Suppressor macrophage treated with lipopolysaccharide for 4 hours (primary cell): ENCODE measurements around the gene ROPN1L.
A peak's percentile ranks its signal among the peaks of the same experiment; 100 is the strongest.
"Not testable (repeated sequence)": the region's sequence is repeated elsewhere in the genome, so short reads cannot be mapped to it uniquely, and the experiment has no call there.

Experiments
- DNase-seq: peaks from one replicate; pipeline ENCODE4 v3.0.0-alpha.2; 2020

The ROPN1L gene

GRCh38 chr5:10480237-10480985, 38.7 kb downstream of the ROPN1L start:
- no peak for DNase-seq

DNA sequence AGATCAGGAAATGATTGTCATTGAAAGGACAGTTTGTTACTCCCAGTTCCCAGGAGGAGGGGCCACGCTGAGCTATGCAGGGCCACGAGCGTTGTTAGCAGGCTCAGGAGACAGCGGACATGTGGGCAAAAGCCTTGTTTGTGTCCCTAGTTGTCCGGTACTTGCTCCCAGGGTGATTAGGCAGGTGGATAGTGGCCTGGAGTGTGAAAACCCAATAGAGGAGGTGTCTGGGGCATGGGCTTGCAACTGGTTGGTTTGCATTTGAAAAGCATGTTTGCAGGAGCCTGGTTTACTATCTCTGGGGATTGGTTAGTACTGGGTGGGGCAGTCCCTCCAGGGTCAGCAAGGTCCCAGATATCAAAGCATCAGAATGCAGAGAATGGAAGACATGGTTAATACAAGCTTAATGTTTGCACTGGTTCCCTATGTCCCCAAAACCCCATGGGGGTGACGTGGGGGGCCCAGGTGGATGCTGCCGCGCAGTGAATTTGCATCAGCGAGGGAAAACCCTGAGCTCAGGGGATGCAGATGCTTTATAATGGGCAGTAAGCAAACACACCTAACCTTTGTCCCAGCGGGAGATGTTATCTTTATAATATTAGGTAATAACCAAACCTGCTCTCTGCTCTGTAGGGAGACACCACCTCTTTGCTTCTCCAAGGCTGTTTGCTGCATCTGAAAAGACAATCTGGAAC, 39.7 kb downstream of the ROPN1L start:
- DNase-seq, result no peak

DNA sequence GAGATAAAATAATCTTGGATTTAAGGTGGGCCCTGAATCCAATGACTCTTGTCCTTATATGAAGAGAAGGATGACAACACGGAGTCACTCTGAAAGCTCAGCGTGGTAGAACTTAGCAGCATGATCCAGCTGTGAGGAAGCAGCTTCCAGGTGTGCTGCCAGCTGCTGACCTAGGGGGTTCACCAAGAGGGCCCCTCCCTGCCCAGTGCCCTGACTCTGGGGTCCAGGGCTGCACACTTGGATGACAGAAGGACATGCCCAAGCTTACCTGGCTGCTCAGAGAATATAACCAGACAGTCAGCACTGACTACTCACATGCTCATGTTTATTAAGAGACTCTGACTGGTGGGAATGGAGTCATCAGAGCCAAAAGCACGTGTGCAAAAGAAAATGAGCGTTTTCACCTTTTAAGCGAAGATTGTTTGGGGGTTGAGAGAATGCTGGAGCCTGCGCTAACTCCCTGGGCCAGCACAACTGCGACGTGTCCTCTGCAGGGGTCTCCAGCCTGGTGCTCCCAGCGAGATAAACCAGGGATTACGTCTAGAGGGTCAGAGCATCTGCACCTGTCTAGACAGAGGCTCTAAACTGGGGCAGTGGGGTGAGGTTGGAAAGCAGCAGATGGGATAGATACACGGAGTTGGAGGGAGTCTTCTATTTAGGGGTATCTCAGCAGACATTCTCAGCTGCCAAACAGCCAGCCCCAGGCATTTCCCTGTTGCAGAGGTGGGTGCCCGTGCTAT, 41.3 kb downstream of the ROPN1L start:
- no peak for DNase-seq

DNA sequence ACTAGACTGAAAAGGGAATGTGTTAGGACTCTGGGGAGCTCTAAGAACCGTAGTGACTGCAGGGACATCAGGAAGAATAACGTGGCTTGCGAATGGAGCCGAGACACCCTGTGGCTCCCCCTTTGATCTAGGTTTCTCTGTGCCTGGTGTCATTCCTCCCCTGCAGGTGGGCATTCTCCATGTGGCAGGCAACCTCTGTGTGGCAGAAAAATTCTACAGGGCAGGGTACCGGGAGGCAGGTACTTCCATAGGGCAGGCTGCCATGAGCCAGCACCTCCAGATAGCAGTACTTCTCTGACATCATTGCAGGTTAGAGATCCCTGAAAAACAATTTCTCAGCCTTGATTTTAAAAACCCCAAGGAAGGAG, 43.1 kb downstream of the ROPN1L start:
- DNase-seq, result no peak

DNA sequence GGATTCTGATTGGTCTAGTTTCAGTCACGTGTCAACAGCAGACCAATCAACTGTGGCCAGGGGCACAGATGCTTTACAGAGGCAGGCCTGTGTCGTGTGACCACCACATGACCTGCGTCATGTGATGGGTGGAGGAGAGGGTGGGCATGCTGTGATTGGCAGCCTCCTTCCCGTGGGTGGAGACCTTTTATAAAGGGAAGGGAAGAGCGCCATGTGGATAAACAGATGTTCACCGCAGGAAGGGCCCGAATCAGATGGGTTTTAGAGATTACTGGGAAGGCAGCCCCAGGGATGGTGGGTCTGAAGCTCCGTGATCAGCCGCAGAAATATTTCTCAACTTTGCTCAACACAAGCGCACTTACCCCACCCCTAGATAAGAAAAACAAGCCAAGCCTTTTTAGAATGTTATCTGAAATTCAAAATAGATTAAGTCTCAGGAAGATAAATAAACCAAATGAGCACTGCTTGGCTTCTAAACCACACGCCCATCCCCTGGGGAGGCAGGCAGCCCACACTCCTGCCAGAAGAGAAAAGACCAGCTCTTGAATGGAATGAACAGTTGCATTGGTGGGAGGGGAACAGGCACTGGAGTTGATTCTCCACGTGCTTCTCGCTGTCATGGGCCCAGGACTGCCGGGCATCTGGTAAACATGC, 43.6 kb downstream of the ROPN1L start:
- no peak for DNase-seq

DNA sequence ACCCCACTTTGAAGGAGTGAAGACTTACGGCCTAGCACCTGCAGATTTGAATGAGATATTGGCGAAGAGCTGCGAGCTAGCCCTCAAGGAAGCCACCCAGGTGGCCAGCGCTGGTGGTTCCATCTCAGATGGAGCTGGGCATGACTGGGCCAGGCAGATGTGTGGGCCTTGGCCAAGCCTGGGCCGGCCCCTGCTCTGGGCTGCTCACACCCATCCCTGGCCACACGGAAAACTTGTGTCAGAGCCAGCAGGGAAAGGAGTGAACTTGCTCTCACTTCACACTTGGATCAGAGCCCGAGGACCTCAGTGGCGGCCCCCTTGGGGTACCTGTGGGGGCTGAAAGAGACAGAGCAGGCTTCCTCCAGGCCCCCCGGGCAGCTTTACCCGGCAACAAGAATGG, 44.2 kb downstream of the ROPN1L start:
- DNase-seq, result no peak

DNA sequence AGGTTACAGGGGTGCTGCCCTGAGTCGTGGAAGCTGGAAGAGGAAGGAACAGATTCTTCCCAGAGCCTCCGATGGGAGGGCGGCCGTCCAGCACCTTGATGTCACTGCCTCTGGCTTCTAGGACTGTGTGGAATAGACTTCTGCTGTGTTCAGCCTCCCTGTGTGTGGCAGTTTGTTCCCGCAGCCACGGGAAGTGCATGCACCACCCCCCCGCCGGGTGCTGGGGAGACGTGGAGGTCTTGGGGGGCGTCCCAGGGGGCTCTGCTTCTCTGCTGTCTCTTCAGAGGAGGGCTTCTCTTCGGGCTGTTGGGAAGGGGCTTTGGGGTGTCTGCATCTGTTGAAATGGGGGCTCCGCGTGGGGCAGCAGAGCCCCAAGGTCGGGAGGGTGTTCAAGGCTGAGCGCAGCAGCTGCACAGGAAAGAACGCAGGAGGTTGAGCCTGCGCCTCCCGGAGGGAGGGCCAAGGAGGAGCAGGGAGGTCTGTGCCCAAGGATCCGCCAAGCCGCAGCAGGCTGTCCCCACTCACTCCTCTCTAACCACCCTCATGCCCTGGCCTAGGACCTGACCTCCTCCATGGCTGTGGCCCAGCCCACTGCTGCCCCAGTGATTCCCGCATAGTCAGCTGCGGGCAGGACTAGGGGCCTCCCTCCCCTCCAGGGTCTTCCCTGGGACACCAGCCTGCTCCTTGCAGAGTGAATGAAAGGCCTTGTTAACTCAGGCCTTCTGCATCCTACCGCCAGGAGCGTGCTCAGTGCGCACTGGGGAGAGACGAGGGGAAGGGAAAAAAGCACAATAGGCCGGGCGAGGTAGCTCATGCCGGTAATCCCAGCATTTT, 45.0 kb downstream of the ROPN1L start:
- DNase-seq, result no peak

DNA sequence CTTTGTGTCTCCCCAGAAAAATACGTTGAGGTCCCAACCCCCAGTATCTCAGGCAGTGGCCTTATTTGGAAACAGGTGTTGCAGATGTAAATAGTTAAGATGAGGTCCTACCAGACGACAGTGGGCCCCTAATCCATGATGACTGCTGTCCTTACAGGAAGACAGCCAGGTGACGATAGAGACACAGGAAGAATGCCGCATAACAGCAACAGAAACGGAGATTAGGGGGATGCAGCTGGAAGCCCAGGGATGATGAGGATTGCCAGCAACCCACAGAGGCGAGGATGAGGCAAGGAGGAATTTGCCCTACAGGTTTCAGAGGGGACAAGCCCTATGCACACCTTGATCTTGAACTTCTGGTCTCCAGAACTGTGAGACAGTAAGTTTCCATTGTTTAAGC, 46.5 kb downstream of the ROPN1L start:
- DNase-seq, result no peak

- DNase-seq, result peak; percentile 80
Observed at GRCh38 chr5:10489810-10490426, 48.2 kb downstream of the ROPN1L start.

- DNase-seq, result no peak
Observed at GRCh38 chr5:10490927-10491672, 49.4 kb downstream of the ROPN1L start.

- no peak for DNase-seq
Observed at GRCh38 chr5:10491673-10492026, 50.0 kb downstream of the ROPN1L start.

DNA sequence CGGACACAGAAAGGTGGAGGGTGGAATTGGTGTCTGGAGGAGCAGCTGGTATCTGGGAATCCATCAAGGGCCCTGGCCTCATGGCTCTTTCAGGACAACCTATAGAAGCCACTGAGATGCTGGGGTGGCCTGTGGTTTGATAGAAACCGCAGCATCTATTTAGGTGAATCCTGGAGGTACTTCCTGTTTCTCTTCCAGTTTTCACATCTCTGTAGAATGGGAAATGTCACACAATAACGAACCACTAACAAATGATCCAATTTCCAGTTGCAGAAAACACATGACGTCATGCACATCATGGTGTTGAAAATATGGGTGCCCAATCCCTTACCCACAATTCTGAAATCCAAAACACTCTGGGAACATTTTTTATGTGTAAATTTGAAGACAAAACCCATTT, 52.2 kb downstream of the ROPN1L start:
- DNase-seq, result no peak

DNA sequence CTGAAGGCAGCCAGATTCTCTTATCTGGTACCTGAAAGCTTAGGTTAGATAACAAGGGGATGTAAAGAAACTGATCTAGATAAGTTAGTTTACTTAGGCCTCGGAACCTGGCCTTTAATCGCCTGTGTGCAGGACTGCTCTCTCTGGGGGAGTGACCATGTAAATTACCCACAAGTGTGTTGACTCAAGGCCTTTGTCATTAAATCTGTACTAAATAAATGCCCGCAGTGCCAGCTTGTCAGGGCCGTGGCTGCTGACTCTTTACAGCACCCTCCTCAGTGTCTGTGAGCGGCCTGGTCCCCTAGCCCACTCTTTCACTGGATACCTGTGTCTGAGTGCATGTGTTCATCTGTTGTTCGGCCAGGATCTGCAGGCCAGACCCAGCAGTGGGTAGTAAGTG, 52.8 kb downstream of the ROPN1L start:
- not testable (repeated sequence) for DNase-seq

DNA sequence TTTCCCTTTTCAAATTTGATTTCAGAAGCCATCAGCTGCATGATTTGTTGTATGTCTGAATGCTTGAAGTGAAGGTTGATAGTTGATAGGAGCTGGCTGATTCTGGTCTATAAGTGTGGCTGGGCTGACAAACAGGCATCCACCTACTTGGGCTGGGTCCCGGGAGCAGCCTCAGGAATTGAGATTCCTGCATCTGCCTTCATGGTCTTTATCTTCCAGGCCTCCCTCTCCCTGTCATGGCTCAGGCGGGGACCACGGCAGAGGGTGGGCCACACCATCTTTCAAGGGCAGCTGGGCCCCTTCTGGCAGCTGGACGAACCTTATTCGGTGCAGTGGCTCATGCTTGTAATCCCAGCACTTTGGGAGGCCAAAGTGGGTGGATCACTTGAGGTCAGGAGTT, 55.9 kb downstream of the ROPN1L start:
- DNase-seq, result no peak

DNA sequence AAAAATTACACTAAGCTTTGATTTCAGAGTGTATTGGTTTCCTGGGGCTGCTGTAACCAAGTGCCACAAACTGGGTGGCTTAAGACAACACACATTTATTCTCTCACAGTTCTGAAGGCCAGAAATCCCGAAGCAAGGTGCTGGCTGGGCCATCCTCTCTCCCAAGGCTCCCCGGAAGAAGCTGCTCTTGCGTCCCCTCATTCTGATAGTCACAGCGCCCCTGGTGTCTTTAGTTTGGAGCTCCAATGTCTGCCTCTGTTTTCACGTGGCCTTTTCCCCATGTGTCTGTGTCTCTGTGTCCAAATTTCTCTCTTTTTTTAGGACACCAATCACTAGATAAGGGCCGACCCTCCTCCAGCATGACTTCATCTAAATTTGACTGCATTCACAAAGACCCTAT, 56.7 kb downstream of the ROPN1L start:
- DNase-seq, result no peak

DNA sequence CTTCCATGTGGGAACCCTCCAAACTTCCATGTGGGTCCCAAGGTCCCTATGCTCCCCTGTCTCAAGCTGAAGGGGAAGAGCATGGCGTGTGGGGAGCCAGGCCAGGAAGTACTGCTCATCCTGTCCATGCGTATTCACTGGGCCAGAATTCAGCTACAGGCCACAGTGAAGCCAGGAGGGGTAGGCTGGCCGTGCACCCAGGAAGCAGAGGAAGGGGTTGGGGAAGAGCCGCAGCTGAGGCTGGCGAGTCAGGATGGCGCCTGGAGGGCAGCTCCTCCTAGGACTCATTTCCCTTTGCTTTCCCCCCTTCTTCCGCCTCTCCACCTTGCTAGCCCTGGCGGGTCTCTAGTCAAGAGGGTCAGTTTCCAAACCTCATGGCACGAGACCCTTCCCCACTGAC, 57.4 kb downstream of the ROPN1L start:
- no peak for DNase-seq

DNA sequence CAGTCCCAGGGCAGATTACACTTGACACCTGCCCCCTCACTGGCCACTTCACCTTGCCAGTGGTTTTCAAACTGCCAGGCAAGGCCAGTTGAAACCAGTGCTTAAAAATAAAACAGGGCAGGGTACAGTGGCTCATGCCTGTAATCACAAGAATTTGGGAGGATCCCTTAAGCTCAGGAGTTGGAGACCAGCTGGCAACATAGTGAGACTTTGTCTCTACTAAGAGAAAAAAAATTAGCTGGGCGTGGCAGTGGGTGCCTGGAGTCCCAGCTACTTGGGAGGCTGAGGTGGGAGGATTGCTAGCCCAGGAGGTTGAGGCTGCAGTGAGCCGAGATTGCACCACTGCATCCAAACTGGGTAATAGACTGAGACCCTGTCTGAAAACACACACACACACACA, 58.1 kb downstream of the ROPN1L start:
- no peak for DNase-seq

DNA sequence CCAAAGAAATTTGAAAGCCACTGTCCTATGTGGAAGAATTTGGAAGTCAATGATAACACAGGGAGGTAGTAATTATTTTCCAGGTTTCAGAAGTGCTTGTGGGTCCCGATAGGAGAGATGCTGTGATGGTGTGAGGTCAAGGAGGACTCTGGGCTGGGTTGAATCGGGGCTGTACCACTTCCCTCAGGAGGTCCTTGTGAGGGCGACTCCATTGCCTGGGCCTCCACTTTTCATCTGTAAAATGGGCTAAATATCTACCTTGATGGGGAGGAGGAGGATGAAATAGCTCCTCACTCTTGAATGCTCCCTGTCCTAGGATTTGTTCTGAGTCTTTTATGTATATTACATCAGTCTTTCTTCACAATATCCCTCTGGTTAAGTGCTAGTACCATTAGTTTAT, 59.0 kb downstream of the ROPN1L start:
- no peak for DNase-seq

DNA sequence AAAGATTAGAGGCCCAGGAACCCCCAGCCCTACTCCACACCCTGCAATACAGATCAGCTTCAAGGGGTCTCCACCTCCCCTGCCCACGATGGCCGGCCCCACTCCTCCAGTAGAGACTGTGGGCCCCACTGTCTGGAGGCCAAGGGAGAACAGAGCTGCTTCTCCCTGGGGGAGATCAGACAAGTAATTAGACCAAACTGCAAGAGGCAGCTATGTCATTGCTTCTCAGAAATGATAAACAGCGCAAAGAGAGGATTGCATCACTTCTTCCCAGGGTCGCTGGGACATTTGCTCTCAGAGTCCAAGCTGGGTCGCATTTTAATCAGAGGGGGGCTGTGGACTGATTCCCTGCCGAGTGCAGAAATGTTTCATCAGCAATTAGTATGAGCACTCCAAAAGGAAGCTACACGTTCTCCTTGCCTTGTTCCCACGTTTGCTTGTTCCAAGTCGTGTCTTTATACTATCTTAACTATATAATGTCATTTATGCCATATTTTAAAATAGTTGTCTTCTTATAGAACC, 59.9 kb downstream of the ROPN1L start:
- DNase-seq, result no peak

- no peak for DNase-seq
Observed at GRCh38 chr5:10502130-10502529, 60.5 kb downstream of the ROPN1L start.

DNA sequence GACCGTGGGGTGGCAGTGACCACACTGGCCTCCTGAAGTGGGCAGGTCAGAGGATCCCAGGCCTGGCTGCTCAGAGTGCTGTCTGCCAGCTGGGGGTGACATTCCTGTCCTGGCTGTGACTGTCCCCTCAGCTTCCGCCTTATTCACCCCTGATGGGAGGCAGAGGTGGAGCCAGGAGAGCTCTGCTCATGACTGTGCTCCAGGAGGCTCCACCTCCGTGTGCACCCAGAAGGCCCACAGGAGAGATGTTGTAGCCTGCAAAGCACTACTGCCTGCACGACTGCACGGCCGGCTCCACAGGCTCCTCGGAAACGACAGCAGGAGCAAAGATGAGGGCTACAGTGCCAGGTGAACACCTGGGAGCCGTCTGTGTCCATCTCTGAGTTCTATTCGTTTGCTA, 60.9 kb downstream of the ROPN1L start:
- no peak for DNase-seq
